GM12873 (cell line): Measurements from ENCODE around the gene KLHL14.

ENCODE experiments used
- CTCF ChIP-seq: IDR thresholded peaks from 2 replicates; pipeline ENCODE4 v1.5.1; 2012; ENCODE audit warnings: low read depth, mild to moderate bottlenecking, moderate library complexity, low read length, control low read depth; ENCODE audit not compliant: insufficient read depth; ENCODE audit errors: missing control alignments

KLHL14 gene

GRCh38 chr18:32803568-32803967 lies 30.7 kb upstream of the KLHL14 start:
- TF ChIP-seq CTCF: no peak

GRCh38 chr18:32802591-32803451 lies 30.0 kb upstream of the KLHL14 start:
- TF ChIP-seq CTCF: no peak

GRCh38 chr18:32801228-32801627 lies 28.4 kb upstream of the KLHL14 start:
- no peak for TF ChIP-seq CTCF

- no peak for TF ChIP-seq CTCF
Observed at GRCh38 chr18:32798209-32798960, 25.6 kb upstream of the KLHL14 start.

GRCh38 chr18:32779010-32779409 lies 6.2 kb upstream of the KLHL14 start:
- TF ChIP-seq CTCF: no peak

GRCh38 chr18:32777049-32777448 lies 4.2 kb upstream of the KLHL14 start:
- no peak for TF ChIP-seq CTCF

GRCh38 chr18:32776561-32776960 lies 3.7 kb upstream of the KLHL14 start:
- TF ChIP-seq CTCF: no peak
